Activated B cell treated with CpG ODN at 0.5 μM for 24 hours (primary cell): Measurements from ENCODE around the gene FBXW2. TPM values are rescaled to one million over a fixed set of nuclear protein-coding genes. Genes with fewer than 3 reads are reported as not detected.

ENCODE experiments used
- ATAC-seq: fragments of 200-7000 bp; cut with Tn5 transposase; one replicate; pipeline ENCODE4 v1.10.0; 2021; ENCODE audit warnings: low read depth, mild to moderate bottlenecking, moderate library complexity
- CTCF ChIA-PET: fragments of 350-600 bp; sonication (Branson Sonifier 250); formaldehyde crosslinking; loops from one replicate; lab custom pipeline; 2021; ENCODE audit warnings: antibody characterized with exemption; lab: Charles Lee
- POLR2A ChIA-PET: fragments of 350-600 bp; sonication (Branson Sonifier 250); formaldehyde crosslinking; loops from one replicate; lab custom pipeline; 2021; ENCODE audit warnings: antibody characterized with exemption; lab: Charles Lee
- DNase-seq: peaks from one replicate; pipeline ENCODE4 v3.0.0; 2022
- H3K27ac Mint-ChIP-seq: one replicate; pipeline ENCODE4 v1.8.0; 2020; ENCODE audit warnings: mixed read lengths
- H3K27me3 Mint-ChIP-seq: one replicate; pipeline ENCODE4 v1.8.0; 2021; ENCODE audit warnings: mixed read lengths
- H3K36me3 Mint-ChIP-seq: one replicate; pipeline ENCODE4 v1.8.0; 2021; ENCODE audit warnings: low read depth, mixed read lengths
- H3K4me1 Mint-ChIP-seq: one replicate; pipeline ENCODE4 v1.8.0; 2021; ENCODE audit warnings: mixed read lengths
- H3K4me3 Mint-ChIP-seq: one replicate; pipeline ENCODE4 v1.8.0; 2020; ENCODE audit warnings: mild to moderate bottlenecking, mixed read lengths
- H3K9me3 Mint-ChIP-seq: one replicate; pipeline ENCODE4 v1.8.0; 2020; ENCODE audit warnings: mixed read lengths
- intact Hi-C: fragments of 100-400 bp; cut with micrococcal nuclease; formaldehyde crosslinking; loops from one replicate; pipeline ENCODE4 v1.15.1; 2024
- total RNA-seq: library from RNA; stranded (reverse); gene quantifications from 2 replicates; pipeline ENCODE4 v1.2.3, GENCODE V29; 2022
- TF ChIP-seq, protein P1 (sequence below): fragments of 200-600 bp; IDR thresholded peaks from one replicate; pipeline ENCODE4 v1.8.0; 2022; ENCODE audit warnings: antibody characterized with exemption, mild to moderate bottlenecking

Gene FBXW2
- total RNA-seq, 1 donor from 2014 or later: 77.9 TPM

DNA sequence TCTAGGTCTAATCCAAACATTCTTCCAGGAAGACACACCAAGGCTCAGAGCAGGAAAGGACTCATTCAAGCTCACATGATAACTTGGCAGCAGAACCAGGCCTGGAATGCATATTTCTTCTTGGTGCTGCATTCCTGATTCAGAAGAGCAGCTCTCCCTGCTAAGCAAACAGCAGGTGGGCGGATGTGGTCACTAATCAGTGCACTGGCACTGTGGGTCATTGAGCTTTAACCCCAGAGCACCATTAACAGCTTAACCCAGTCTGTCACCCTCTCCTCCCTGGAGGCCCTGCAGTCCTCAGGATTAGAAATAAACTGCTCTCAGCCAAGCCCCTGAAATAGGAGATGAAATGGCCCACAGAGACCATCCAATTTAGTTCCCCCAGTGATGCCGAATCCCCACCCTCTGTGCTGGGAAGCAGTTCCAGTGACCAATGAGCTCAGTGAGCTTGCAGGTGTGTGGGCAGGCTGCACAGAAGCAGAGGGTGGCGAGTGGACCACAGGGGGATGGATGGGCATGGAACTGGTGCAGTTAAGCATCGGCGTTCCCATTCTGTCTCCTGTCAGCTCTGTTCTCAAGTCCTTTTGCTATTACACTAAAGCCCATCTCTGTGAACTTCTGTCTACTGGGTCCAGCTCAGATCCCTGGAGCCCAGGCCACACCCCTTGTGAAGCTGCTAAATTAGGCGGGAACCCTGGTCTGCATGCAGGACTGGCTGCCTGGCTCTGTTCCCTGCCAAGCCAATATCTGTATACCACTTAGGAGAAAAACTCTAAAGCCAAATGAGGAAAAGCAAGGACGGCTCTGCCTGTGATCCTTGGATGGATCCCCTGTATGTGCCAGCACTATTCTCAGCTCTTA is 62.3 kb downstream of the FBXW2 start:
- H3K27me3 Mint-ChIP-seq: no peaks in the 10 kb centered on the region
- DNase-seq (no peak), ATAC-seq (no peak)
- H3K9me3 Mint-ChIP-seq: no peaks in the 10 kb centered on the region
- ChIA-PET CTCF (interaction anchor here (0.9 to 1.2 kb wide), 3 partner anchors 12 to 329 kb away, joined by 3 to 4 read pairs (median 3); no protein-coding TSS in a partner anchor), POLR2A (interaction anchor here (1.5 kb wide), 1 partner anchor 16 kb away, joined by 4 read pairs; the partner anchor contains the start of gene MEGF9)
- no peak overlapping the region for H3K27ac Mint-ChIP-seq
- H3K36me3 Mint-ChIP-seq: no peaks in the 10 kb centered on the region
- H3K4me3 Mint-ChIP-seq: no peak overlapping the region
- TF ChIP-seq, protein P1, sequence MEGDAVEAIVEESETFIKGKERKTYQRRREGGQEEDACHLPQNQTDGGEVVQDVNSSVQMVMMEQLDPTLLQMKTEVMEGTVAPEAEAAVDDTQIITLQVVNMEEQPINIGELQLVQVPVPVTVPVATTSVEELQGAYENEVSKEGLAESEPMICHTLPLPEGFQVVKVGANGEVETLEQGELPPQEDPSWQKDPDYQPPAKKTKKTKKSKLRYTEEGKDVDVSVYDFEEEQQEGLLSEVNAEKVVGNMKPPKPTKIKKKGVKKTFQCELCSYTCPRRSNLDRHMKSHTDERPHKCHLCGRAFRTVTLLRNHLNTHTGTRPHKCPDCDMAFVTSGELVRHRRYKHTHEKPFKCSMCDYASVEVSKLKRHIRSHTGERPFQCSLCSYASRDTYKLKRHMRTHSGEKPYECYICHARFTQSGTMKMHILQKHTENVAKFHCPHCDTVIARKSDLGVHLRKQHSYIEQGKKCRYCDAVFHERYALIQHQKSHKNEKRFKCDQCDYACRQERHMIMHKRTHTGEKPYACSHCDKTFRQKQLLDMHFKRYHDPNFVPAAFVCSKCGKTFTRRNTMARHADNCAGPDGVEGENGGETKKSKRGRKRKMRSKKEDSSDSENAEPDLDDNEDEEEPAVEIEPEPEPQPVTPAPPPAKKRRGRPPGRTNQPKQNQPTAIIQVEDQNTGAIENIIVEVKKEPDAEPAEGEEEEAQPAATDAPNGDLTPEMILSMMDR: no peak
- intact Hi-C loops: no loop called here
- peaks cover 20% of the 10 kb centered on the region for H3K4me1 Mint-ChIP-seq

DNA sequence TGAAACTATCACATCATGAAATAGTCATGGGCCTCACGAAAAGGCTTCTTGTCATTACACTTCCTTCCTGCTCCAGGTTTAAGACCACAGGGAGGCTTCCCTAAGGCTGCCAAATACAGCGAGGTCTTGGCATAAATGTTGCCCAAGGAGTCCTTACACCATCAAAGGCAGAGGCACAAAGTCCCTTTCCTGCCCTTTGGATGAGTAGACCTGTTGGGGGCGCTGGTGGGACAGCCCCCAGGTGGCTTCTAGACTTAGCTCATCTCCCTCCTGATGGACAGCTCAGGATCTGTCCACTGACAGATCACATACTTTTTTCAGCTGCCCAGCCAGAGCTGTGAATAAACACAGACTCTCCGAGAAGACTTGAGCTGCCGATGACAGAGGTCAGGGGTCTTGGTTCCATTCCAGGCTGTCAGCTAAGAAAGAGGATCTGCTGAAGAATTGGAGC is 63.4 kb downstream of the FBXW2 start:
- intact Hi-C loops: no loop called here
- DNase-seq: no peak
- no peak overlapping the region for H3K27ac Mint-ChIP-seq

DNA sequence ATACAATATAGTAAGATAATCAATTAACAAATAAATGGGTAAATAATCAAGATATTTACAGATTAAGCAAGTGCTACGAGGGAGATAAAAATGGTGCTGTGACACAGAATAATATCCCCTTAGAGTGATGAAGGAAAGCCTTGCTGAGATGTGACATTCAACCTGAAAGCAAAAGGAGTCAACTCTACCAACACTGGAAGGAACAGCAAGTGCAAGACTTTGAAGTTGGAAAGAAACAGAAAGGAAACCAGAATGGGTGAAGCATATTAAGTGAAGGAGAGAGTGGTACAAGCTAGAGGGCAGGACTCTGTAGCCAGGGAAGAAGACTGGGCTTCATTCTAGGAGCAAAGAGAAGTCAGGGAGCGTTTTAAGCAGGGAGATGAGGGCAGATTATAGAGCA is 66.7 kb downstream of the FBXW2 start:
- DNase-seq (no peak), ATAC-seq (no peak)
- Mint-ChIP-seq H3K4me3 (no peak overlapping the region), H3K36me3 (no peaks in the 10 kb centered on the region), H3K27me3 (no peaks in the 10 kb centered on the region), H3K4me1 (peaks cover 6% of the 10 kb centered on the region), H3K27ac (no peak overlapping the region), H3K9me3 (no peaks in the 10 kb centered on the region)
- CTCF ChIA-PET: no interaction called here
- TF ChIP-seq, protein P1: no peak
- POLR2A ChIA-PET: no interaction called here
- intact Hi-C loops: no loop called here

More for the DNA sequence above, 63.4 kb downstream of the FBXW2 start:
- Mint-ChIP-seq H3K4me1 (peaks cover 9% of the 10 kb centered on the region), H3K27me3 (no peaks in the 10 kb centered on the region), H3K9me3 (no peaks in the 10 kb centered on the region), H3K4me3 (no peak overlapping the region), H3K36me3 (no peaks in the 10 kb centered on the region)
- ATAC-seq: no peak
- TF ChIP-seq, protein P1: no peak
- ChIA-PET POLR2A (interaction anchor here (0.5 kb wide), 1 partner anchor 25 kb away, joined by 6 read pairs; no protein-coding TSS in a partner anchor), CTCF (no interaction called here)

DNA sequence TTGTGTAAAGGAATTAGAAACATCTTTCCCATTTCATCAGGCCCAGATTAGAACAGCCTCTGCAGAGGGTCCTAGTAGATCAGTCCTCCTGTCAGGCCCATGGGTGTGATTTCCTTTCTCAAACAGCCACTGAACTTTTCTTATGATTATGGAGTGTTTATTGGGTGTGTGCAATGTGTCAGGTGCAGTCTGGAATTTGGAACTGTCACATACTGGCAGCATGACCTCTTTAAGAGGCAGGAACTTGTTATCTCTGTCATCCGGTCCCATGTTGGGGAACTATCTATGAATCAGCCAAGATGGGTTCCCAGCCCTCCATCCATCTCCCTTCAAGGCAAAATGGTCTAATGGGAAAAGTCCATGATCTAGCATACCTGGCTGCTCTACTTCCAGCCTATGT is 67.3 kb downstream of the FBXW2 start:
- ChIA-PET POLR2A (no interaction called here), CTCF (no interaction called here)
- Mint-ChIP-seq H3K27me3 (no peaks in the 10 kb centered on the region), H3K9me3 (no peaks in the 10 kb centered on the region), H3K27ac (no peak overlapping the region), H3K4me1 (peaks cover 6% of the 10 kb centered on the region), H3K4me3 (no peak overlapping the region), H3K36me3 (no peaks in the 10 kb centered on the region)
- intact Hi-C loops: no loop called here
- no peak for DNase-seq
- no peak for ATAC-seq
- TF ChIP-seq, protein P1: no peak

DNA sequence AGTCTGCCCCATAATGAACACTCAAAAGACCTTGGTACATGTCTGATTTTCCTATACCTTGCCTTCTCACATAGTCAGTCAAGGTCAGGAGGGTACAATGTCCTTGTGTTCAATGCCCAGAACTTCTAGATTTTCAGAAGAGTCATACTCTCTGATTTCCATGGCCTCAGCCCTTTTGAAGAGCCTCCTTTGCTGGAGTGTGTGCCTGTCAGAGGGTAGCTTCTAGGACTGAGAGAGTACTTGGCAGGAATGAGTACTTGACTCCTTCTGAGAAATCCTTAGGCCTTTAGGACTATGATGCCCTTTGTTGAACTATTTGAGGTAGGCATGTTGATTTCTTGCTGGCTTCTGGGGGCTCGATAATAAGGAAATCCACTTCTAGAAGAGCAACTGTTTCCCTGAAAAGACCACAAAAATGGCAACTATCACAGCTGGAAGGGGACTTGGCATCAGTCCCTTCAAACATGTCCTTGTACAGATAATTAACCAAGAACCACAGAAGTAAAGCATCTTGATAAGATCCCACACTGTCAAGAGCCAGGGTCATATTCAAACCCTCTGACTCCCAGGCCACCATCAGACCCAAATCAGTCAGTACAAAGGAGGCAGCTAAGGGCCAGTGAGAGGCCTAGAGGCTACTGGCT is 68.3 kb downstream of the FBXW2 start:
- TF ChIP-seq, protein P1: no peak
- Mint-ChIP-seq H3K4me3 (no peak overlapping the region), H3K4me1 (no peaks in the 10 kb centered on the region), H3K27me3 (no peaks in the 10 kb centered on the region), H3K27ac (no peak overlapping the region), H3K9me3 (no peaks in the 10 kb centered on the region), H3K36me3 (no peaks in the 10 kb centered on the region)
- ChIA-PET CTCF (no interaction called here), POLR2A (no interaction called here)
- DNase-seq (no peak), ATAC-seq (no peak)
- intact Hi-C loops: no loop called here
